Peyer's patch (tissue), 4 donors: ENCODE data around the gene HORMAD2. TPM values are rescaled to one million over a fixed set of nuclear protein-coding genes. Genes with fewer than 3 reads are reported as not detected.

Experiments
- DNase-seq, 3 donors: peaks; one replicate each; pipeline ENCODE4 v3.0.0-alpha.2; 2017 to 2019
- H3K27ac ChIP-seq, 4 donors: fragments of 200-600 bp; sonication (generic); one replicate each; pipeline ENCODE4 v1.5.1; 2016 to 2019
- H3K27me3 ChIP-seq, 2 donors: fragments of 200-600 bp; sonication (generic); one replicate each; pipeline ENCODE4 v1.5.1; 2019
- H3K36me3 ChIP-seq, 3 donors: fragments of 200-600 bp; sonication (generic); one replicate each; pipeline ENCODE4 v1.5.1; 2016 to 2019
- H3K4me1 ChIP-seq, 4 donors: fragments of 200-600 bp; sonication (generic); one replicate each; pipeline ENCODE4 v1.5.1; 2016 to 2019
- H3K4me3 ChIP-seq, 4 donors: fragments of 200-600 bp; sonication (generic); 1 replicate in 3 of 4; 2 replicates in 1 of 4; pipeline ENCODE4 v1.5.1; 2016 to 2019; ENCODE audit warnings: mild to moderate bottlenecking in 1 of 4
- H3K9me3 ChIP-seq, 4 donors: fragments of 200-600 bp; sonication (generic); one replicate each; pipeline ENCODE4 v1.5.1; 2016 to 2019; ENCODE audit warnings: mild to moderate bottlenecking in 1 of 4
- POLR2A ChIP-seq, 2 donors: fragments of 450-650 bp; IDR thresholded peaks; one replicate each; pipeline ENCODE4 v1.5.1; 2017; ENCODE audit warnings: antibody characterized with exemption in 2 of 2, mild to moderate bottlenecking in 2 of 2, moderate library complexity in 2 of 2
- total RNA-seq, 4 donors: library from RNA; depleted of rRNA; stranded (reverse); fragments of >200 nt; gene quantifications; one replicate each; pipeline ENCODE4 v1.1.0, GENCODE V29; 2016
- TF ChIP-seq, protein P1 (sequence below), 6 experiments: fragments of 450-650 bp in 4 of 6; fragments of 200-600 bp in 2 of 6; sonication (generic) in 1 of 6; IDR thresholded peaks; one replicate each; pipeline ENCODE4 v1.5.1; 2017 to 2019; ENCODE audit warnings: antibody characterized with exemption in 6 of 6, mild to moderate bottlenecking in 3 of 6, moderate library complexity in 1 of 6

The HORMAD2 gene
- total RNA-seq, 4 donors from 2014 or later, result not detected

DNA sequence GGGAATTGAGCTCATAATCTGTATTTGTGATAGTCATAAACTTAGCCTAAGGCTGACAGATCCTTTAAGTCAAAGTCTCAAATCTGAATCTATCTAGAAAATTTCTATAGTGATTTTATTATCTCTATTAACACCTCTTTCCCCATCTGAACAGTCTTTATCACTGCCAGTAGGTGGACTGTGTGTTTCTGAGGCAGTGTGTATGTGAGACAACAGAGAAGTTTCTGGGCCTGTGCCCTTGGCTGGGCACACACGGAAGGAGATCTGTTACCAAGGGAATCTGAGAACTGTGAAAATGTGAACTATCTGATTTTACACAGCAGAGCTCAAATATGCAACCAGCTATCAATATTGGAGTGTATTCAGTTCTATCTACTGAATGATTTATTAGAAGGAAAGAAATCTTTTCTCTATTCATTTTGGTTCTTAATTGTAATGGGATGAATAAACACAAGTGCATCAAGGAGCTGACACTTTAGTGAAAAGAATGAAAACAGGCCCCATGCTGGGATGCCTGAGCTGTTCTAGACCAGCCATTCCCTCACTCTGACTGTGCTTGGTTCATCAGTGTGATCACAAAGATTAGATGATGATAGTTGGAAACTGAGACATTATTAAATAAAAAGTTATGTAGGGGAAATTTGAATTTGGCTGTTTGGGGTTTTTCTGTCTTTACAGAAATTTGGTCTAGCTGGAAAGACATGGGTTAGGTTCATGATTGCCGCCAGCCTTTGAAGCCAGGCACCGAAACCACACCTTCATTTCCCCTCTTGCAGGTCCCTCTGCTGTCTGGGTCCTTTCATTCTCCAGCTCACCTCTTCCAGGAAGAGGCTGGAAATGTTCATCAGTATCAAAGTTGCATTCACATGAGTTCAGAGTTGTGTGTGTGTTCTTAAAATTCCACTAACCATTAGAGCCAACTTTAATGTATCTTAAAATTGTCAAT lies 98.2 kb downstream of the HORMAD2 start:
- H3K4me1 ChIP-seq, result no peaks in the 10 kb centered on the region
- no peak overlapping the region for H3K27ac ChIP-seq
- no peaks in the 10 kb centered on the region for H3K36me3 ChIP-seq
- H3K9me3 ChIP-seq, result no peaks in the 10 kb centered on the region
- DNase-seq, result no peak
- no peak overlapping the region for H3K4me3 ChIP-seq
- no peaks in the 10 kb centered on the region for H3K27me3 ChIP-seq
- no peak for TF ChIP-seq POLR2A (IDR thresholded peaks at IDR 0.05)
- TF ChIP-seq, protein P1, sequence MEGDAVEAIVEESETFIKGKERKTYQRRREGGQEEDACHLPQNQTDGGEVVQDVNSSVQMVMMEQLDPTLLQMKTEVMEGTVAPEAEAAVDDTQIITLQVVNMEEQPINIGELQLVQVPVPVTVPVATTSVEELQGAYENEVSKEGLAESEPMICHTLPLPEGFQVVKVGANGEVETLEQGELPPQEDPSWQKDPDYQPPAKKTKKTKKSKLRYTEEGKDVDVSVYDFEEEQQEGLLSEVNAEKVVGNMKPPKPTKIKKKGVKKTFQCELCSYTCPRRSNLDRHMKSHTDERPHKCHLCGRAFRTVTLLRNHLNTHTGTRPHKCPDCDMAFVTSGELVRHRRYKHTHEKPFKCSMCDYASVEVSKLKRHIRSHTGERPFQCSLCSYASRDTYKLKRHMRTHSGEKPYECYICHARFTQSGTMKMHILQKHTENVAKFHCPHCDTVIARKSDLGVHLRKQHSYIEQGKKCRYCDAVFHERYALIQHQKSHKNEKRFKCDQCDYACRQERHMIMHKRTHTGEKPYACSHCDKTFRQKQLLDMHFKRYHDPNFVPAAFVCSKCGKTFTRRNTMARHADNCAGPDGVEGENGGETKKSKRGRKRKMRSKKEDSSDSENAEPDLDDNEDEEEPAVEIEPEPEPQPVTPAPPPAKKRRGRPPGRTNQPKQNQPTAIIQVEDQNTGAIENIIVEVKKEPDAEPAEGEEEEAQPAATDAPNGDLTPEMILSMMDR (IDR thresholded peaks at IDR 0.05), result no peak

DNA sequence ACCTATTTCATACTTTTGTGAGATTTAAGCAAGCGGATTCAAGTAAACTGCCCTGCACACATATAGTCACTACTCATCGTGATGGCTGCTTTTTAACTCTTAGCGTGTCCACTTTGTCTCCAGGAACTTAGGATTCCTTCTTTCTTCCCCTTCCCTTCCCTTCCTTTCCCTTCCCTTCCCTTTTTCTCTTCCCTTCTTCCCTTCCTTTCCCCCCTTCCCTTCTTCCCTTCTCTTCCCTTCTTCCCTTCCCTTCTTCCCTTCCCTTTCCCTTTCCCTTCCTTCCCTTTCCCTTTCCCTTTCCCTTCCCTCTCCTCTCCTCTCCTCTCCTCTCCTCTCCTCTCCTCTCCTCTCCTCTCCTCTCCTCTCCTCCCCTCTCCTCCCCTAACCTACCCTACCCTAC lies 100.4 kb downstream of the HORMAD2 start:
- H3K9me3 ChIP-seq, result no peaks in the 10 kb centered on the region
- H3K27ac ChIP-seq, result no peak overlapping the region
- no peaks in the 10 kb centered on the region for H3K36me3 ChIP-seq
- H3K4me1 ChIP-seq, result no peaks in the 10 kb centered on the region
- H3K27me3 ChIP-seq, result no peaks in the 10 kb centered on the region
- no peak for DNase-seq
- TF ChIP-seq, protein P1 (IDR thresholded peaks at IDR 0.05), result no peak
- TF ChIP-seq POLR2A (IDR thresholded peaks at IDR 0.05), result no peak
- no peak overlapping the region for H3K4me3 ChIP-seq

DNA sequence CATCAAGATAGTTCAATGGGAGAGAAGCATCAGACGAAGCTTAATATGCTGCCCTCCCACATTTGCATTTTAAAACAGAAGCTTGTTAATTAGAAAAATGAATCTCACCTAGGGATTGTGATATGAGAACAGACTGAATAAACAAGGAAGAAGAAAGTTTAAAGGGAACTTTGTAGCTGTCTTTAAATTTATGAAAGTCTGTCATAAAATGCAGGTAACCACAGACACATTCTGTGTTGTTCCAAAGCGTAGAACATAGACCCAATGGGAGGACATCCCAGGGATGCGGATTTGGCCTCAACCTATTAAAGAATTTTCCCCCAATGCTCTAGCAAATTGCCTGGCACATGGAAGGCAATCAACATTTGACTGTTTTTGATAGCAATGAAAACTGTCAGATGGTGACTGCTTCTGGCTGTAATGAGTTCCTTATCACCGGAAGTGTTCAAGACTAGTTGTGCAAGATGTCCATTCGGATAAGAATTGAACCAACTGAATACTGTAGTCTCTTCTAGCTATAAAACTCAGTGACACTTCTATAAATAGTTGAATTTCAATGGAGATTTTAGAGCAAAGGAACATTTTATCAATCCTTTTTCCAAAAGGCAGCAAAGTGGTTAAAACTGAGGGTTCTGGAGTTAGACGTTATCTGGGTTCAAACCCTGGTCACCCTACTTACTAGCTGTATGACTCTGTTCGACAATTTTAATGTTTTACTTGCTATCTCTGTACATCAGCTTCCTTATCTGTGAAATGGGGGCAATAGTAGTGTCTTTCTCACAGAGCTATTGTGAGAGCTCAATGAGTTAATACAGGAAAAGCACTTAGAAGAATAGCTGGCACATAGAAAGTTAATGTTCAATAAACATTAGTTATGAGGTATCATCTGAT lies 101.4 kb downstream of the HORMAD2 start:
- Histone ChIP-seq H3K4me1 (no peaks in the 10 kb centered on the region), H3K36me3 (no peaks in the 10 kb centered on the region), H3K27ac (no peak overlapping the region), H3K27me3 (no peaks in the 10 kb centered on the region), H3K4me3 (no peak overlapping the region), H3K9me3 (no peaks in the 10 kb centered on the region)
- no peak for DNase-seq
- TF ChIP-seq POLR2A (IDR thresholded peaks at IDR 0.05), result no peak
- TF ChIP-seq, protein P1 (IDR thresholded peaks at IDR 0.05), result no peak

DNA sequence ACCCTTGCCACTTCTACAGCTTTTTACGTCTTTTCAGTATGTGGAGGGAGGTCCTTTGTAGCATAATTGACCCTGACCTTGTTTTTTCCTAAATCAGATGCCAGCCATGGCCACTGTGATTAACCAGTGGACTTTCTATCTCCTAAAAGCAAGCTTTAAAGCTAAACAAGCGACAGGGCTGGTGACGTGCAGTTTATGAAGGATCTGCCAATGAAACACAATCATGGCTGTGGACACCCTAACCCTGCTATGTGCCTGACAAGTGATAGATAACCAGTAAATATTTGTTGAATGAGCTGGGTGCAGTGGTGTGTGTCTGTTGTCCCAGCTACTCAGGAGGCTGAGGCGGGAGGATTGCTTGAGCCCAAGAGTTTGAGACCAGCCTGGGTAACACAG lies 102.1 kb downstream of the HORMAD2 start:
- no peaks in the 10 kb centered on the region for H3K4me1 ChIP-seq
- H3K9me3 ChIP-seq, result no peaks in the 10 kb centered on the region
- H3K27me3 ChIP-seq, result no peaks in the 10 kb centered on the region
- H3K27ac ChIP-seq, result no peak overlapping the region
- no peaks in the 10 kb centered on the region for H3K36me3 ChIP-seq
- DNase-seq, result no peak
- H3K4me3 ChIP-seq, result no peak overlapping the region
- no peak for TF ChIP-seq POLR2A (IDR thresholded peaks at IDR 0.05)
- TF ChIP-seq, protein P1 (IDR thresholded peaks at IDR 0.05), result no peak

DNA sequence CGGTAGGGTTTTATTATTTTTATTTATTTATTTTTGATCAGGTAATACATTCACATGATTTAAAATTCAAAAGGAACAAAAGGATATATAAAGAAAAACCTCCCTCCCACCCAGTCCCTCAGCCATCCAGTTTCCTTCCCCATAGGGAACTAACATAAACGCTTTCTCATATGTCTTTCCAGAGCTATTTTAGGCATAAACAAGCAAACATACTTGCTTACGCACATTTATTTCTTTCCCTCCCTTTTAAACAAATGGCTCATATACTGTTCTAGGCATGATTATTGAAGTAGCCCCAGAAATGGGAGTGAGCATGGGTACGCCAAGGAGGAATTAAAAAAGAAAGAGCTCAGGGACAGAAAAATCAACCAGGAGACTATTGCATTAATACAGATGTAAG lies 102.6 kb downstream of the HORMAD2 start:
- no peaks in the 10 kb centered on the region for H3K36me3 ChIP-seq
- no peak for DNase-seq
- TF ChIP-seq, protein P1 (IDR thresholded peaks at IDR 0.05), result no peak
- TF ChIP-seq POLR2A (IDR thresholded peaks at IDR 0.05), result no peak
- H3K4me1 ChIP-seq, result no peaks in the 10 kb centered on the region
- H3K4me3 ChIP-seq, result no peak overlapping the region
- H3K9me3 ChIP-seq, result no peaks in the 10 kb centered on the region
- no peak overlapping the region for H3K27ac ChIP-seq
- no peaks in the 10 kb centered on the region for H3K27me3 ChIP-seq
